ENCODE measurements around the gene TNIK. TPM values are rescaled to one million over a fixed set of nuclear protein-coding genes. Genes with fewer than 3 reads are reported as not detected.

Gene TNIK
- total and polyA plus RNA-seq, 2 of the 13 experiments (the other 11 are each of a cell fraction or from before 2014, with no cell fraction given): 0.15 to 0.22 TPM

DNA sequence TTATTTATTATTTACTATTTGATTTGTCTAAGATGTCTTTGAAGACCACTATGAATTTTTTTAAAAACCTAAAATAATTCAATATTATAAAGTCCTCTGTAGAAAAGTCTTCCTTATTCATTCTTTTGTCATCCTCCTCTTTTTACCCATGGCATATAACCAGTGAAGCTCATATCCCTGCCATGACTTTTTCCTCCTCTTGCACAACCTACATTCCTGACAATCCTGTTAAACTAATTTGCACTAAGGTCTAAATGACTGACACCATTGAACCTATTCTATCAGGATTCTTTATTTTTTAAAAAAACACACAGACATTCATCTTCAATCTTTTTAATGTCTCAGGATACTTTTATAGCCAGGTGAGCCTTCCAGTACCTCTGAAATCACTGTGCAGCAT lies 273.8 kb downstream of the TNIK start:
- Histone ChIP-seq H3K79me2 (ENCODE audit: insufficient read depth, low read length) (no peaks in the 10 kb centered on the region), H3K4me3 (replicated peaks in 1 of 3; ENCODE audit: insufficient read depth in 1 of 3, low read depth in 2 of 3, low read length in 3 of 3) (no peak overlapping the region), H3K9me3 (ENCODE audit: low read length) (no peaks in the 10 kb centered on the region), H2AFZ (ENCODE audit: low read length) (no peak overlapping the region), H3K27me3 (ENCODE audit: control insufficient read depth in 1 of 2, insufficient read depth in 2 of 2, low read length in 2 of 2) (no peaks in the 10 kb centered on the region), H3K36me3 (replicated peaks in 1 of 2; ENCODE audit: control insufficient read depth in 1 of 2, insufficient read depth in 2 of 2, low read length in 2 of 2) (no peaks in the 10 kb centered on the region), H3K27ac (ENCODE audit: extremely low read length, insufficient read depth, low read length) (no peak overlapping the region), H3K9ac (ENCODE audit: insufficient read depth, low read depth, low read length) (no peak overlapping the region), H4K20me1 (ENCODE audit: insufficient read depth, low read length) (no peaks in the 10 kb centered on the region), H3K4me1 (ENCODE audit: insufficient read depth, low read length) (peaks cover 34% of the 10 kb centered on the region), H3K4me2 (ENCODE audit: low read depth, low read length) (no peak overlapping the region)
- intact Hi-C loops (cut with micrococcal nuclease; ENCODE audit: unreplicated experiment): loop anchor here (10.0 kb wide), 1 partner anchor 648 kb away; no protein-coding TSS in a partner anchor
- BruUV-seq (replicated peaks): no TSS peak
- in situ Hi-C loops (cut with HindIII; ENCODE audit: extremely low pct_ligation_motif_present, low pct_unique_long_range_greater_than_20kb): loop anchor here (5.0 kb wide), 1 partner anchor 381 kb away; no protein-coding TSS in a partner anchor
- FAIRE-seq (no peak), DNase-seq (ENCODE audit: low spot score) (no peak), ATAC-seq (no peak)
- CTCF ChIA-PET (ENCODE audit: low intra/inter-chr PET ratio, low total read pairs): interaction anchor here (2.2 kb wide), 1 partner anchor 380 kb away, joined by 19 read pairs; no protein-coding TSS in a partner anchor
- no peak for TF ChIP-seq KLF12 (CRISPR knock-in tag; IDR thresholded peaks at IDR 0.05; ENCODE audit: borderline replicate concordance)
- TF ChIP-seq ZNF3 (CRISPR knock-in tag; IDR thresholded peaks at IDR 0.05): no peak
- TF ChIP-seq ZC3H4 (CRISPR knock-in tag; IDR thresholded peaks at IDR 0.05; ENCODE audit: borderline replicate concordance): no peak
- TF ChIP-seq ZNF460 (CRISPR knock-in tag; IDR thresholded peaks at IDR 0.05; ENCODE audit: borderline replicate concordance): no peak
- TF ChIP-seq, protein P1, sequence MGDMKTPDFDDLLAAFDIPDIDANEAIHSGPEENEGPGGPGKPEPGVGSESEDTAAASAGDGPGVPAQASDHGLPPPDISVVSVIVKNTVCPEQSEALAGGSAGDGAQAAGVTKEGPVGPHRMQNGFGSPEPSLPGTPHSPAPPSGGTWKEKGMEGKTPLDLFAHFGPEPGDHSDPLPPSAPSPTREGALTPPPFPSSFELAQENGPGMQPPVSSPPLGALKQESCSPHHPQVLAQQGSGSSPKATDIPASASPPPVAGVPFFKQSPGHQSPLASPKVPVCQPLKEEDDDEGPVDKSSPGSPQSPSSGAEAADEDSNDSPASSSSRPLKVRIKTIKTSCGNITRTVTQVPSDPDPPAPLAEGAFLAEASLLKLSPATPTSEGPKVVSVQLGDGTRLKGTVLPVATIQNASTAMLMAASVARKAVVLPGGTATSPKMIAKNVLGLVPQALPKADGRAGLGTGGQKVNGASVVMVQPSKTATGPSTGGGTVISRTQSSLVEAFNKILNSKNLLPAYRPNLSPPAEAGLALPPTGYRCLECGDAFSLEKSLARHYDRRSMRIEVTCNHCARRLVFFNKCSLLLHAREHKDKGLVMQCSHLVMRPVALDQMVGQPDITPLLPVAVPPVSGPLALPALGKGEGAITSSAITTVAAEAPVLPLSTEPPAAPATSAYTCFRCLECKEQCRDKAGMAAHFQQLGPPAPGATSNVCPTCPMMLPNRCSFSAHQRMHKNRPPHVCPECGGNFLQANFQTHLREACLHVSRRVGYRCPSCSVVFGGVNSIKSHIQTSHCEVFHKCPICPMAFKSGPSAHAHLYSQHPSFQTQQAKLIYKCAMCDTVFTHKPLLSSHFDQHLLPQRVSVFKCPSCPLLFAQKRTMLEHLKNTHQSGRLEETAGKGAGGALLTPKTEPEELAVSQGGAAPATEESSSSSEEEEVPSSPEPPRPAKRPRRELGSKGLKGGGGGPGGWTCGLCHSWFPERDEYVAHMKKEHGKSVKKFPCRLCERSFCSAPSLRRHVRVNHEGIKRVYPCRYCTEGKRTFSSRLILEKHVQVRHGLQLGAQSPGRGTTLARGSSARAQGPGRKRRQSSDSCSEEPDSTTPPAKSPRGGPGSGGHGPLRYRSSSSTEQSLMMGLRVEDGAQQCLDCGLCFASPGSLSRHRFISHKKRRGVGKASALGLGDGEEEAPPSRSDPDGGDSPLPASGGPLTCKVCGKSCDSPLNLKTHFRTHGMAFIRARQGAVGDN (CRISPR knock-in tag; IDR thresholded peaks at IDR 0.05): no peak
- no peak for TF ChIP-seq ZNF780A (CRISPR knock-in tag; IDR thresholded peaks at IDR 0.05)
- POLR2A ChIA-PET: no interaction called here

All from HepG2 (cell line).